ENCODE data around the gene PAIP2.

The PAIP2 gene

DNA sequence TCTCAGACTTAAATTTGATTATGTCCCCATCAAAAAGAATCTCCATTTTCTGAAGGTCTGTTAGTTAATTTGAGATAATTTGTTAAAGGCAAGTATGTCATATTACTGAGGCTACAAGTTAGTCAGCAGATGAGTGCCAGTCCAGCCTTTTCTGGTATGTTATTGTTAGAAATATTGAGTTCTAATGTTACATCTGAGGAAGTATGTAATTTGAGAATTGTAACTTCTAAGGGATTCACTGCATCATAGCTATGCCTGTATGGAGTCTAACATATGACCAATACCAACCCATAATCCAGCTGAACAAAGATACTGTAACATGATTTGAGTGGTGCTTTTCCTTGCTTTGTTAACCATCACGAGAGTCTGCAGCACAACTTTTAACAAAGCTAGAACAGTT lies 27.5 kb downstream of the PAIP2 start:
- Histone ChIP-seq H3K4me3 (ENCODE audit: low read depth, low read length) (no peak overlapping the region), H3K36me3 (peaks cover 74% of the 10 kb centered on the region)
- TF ChIP-seq, protein P1, sequence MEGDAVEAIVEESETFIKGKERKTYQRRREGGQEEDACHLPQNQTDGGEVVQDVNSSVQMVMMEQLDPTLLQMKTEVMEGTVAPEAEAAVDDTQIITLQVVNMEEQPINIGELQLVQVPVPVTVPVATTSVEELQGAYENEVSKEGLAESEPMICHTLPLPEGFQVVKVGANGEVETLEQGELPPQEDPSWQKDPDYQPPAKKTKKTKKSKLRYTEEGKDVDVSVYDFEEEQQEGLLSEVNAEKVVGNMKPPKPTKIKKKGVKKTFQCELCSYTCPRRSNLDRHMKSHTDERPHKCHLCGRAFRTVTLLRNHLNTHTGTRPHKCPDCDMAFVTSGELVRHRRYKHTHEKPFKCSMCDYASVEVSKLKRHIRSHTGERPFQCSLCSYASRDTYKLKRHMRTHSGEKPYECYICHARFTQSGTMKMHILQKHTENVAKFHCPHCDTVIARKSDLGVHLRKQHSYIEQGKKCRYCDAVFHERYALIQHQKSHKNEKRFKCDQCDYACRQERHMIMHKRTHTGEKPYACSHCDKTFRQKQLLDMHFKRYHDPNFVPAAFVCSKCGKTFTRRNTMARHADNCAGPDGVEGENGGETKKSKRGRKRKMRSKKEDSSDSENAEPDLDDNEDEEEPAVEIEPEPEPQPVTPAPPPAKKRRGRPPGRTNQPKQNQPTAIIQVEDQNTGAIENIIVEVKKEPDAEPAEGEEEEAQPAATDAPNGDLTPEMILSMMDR (IDR thresholded peaks at IDR 0.05; ENCODE audit: low read depth, low read length), result no peak

DNA sequence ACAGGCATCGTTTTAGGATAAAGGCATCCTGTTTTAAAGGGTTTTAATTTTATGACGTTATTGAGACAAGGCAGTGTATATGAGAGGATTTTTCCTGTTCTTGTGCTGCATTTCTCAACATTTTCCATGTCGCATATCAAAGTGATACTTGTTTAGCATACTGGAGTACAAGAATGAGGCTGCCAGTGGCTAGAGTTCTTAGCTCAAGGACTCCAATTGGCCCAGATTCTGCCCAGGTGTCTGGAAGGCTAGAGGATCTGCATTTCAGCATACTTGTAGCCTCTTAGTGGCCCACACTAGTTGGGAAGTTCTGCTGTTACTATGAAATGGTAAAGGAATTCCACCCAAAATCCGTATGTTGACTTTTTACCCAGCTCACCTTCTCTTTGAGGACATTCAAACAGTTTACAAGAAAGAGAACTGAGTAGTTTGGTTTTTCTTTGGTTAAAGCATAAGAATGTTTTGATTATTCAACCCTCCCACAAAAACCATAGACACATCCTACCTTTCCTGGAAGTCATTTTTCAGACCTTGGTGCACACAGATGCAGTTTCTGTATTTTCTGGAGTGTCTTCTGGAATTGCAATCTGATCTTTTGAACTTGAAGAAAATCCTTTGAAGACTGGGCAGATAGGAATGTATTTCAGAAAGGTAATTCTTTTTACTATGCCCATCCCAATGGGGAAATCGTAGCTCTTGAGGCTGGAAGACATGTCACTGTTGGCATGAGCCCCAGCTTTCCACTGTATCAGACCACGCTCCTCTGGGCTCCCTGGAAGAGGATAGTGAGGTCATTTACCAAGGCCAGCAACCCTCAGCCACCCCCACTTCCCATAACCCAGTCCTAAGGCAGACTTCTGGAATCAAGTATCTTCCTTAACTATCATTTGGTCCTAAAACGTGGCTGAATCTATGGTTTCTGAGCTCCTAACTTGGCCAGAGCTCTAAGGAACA lies 30.1 kb downstream of the PAIP2 start:
- H3K36me3 ChIP-seq, result peaks cover 50% of the 10 kb centered on the region
- TF ChIP-seq, protein P1 (IDR thresholded peaks at IDR 0.05; ENCODE audit: low read depth, low read length), result no peak
- no peak for DNase-seq

More for the DNA sequence above, 27.5 kb downstream of the PAIP2 start:
- Histone ChIP-seq H3K27me3 (ENCODE audit: insufficient read depth, low read depth, severe bottlenecking) (no peaks in the 10 kb centered on the region), H3K27ac (no peak overlapping the region), H3K9me3 (ENCODE audit: severe bottlenecking) (no peaks in the 10 kb centered on the region)
- DNase-seq, result no peak

DNA sequence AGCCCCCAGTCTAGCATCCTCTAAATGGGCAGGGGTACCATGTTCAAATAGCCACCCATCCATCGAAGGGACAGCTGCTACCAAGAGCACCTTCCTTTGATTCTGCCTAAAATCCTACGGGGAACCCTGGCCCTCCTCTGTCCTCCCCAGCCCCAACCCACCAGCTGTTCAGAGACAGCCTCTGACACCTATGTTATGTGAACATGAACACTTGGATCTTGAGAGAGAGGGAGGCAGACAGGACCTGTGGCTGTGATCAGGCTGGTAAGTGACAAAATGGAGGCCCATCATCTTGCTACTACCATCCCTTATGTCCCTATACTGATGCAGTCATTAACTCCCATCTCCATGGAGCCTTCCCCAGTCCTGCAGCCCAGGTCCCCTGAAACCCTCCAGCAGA lies 33.3 kb downstream of the PAIP2 start:
- peaks cover 25% of the 10 kb centered on the region for H3K36me3 ChIP-seq
- DNase-seq, result no peak
- TF ChIP-seq, protein P1 (IDR thresholded peaks at IDR 0.05; ENCODE audit: low read depth, low read length), result no peak
- H3K27ac ChIP-seq, result no peak overlapping the region
- H3K27me3 ChIP-seq (ENCODE audit: insufficient read depth, low read depth, severe bottlenecking), result no peaks in the 10 kb centered on the region
- no peaks in the 10 kb centered on the region for H3K9me3 ChIP-seq (ENCODE audit: severe bottlenecking)
- H3K4me3 ChIP-seq (ENCODE audit: low read depth, low read length), result no peak overlapping the region

More for the DNA sequence above, 30.1 kb downstream of the PAIP2 start:
- no peaks in the 10 kb centered on the region for H3K9me3 ChIP-seq (ENCODE audit: severe bottlenecking)
- H3K27me3 ChIP-seq (ENCODE audit: insufficient read depth, low read depth, severe bottlenecking), result no peaks in the 10 kb centered on the region
- no peak overlapping the region for H3K4me3 ChIP-seq (ENCODE audit: low read depth, low read length)
- no peak overlapping the region for H3K27ac ChIP-seq

DNA sequence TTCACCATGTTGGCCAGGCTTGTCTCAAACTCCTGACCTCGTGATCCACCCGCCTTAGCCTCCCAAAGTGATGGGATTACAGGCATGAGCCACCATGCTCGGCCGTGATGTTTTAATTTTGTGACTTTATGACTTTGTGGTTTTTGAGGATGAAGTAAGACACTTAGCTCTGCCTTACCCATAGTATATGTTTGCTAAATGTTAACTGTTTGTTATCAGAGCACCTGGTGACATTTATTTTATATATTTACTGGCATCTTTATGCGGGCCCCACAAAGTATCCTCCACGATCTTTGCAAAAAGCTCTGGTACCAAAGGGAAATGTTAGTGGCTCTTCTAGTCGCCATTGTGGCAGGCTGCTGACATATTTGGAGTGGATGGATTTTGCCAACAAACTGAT lies 34.7 kb downstream of the PAIP2 start:
- no peak overlapping the region for H3K4me3 ChIP-seq (ENCODE audit: low read depth, low read length)
- TF ChIP-seq, protein P1 (IDR thresholded peaks at IDR 0.05; ENCODE audit: low read depth, low read length), result no peak
- DNase-seq, result no peak
- no peaks in the 10 kb centered on the region for H3K9me3 ChIP-seq (ENCODE audit: severe bottlenecking)
- no peaks in the 10 kb centered on the region for H3K27me3 ChIP-seq (ENCODE audit: insufficient read depth, low read depth, severe bottlenecking)
- no peak overlapping the region for H3K27ac ChIP-seq
- peaks cover 14% of the 10 kb centered on the region for H3K36me3 ChIP-seq

DNA sequence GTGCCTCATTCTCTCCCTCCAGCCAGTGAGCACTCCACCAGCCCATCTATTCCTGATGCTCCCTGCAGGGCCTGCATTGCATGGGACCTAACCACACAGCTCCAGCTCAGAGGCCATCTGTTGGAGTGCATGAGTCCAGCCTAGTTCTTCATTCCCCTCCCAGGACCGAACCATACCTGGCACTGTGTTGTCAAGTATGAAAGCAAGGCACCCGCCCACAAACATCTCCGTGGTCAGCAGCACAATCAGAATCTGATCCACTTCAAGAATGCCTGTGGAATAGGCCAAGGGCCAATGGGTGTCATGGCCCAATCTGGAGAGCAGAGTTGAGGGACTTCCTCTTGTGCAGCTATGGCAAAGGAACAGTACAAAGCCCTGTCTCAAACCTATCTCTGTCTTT lies 35.6 kb downstream of the PAIP2 start:
- Histone ChIP-seq H3K27me3 (ENCODE audit: insufficient read depth, low read depth, severe bottlenecking) (no peaks in the 10 kb centered on the region), H3K27ac (no peak overlapping the region), H3K4me3 (ENCODE audit: low read depth, low read length) (no peak overlapping the region), H3K36me3 (peaks cover 7% of the 10 kb centered on the region; the same call in 1 of the 2 replicates), H3K9me3 (ENCODE audit: severe bottlenecking) (no peaks in the 10 kb centered on the region)
- DNase-seq, result no peak
- TF ChIP-seq, protein P1 (IDR thresholded peaks at IDR 0.05; ENCODE audit: low read depth, low read length), result no peak

All from WERI-Rb-1 (cell line).